Activated T-helper 2 cell treated with anti-CD3 and anti-CD28 coated beads, Interferon-gamma antibody, Interleukin-2, Interleukin-4, amounts not matched to agents 10 μg/mL and 5 μg/mL and 100 μg/mL, durations not matched to agents 14 hours and 24 hours and 36 hours (primary cell): Measurements from ENCODE around the gene FRS3. TPM values are rescaled to one million over a fixed set of nuclear protein-coding genes. Genes with fewer than 3 reads are reported as not detected.

ENCODE experiments used
- DNase-seq: peaks from one replicate; pipeline ENCODE4 v3.0.0; 2021; ENCODE audit warnings: low spot score
- H3K27ac Mint-ChIP-seq: one replicate; pipeline ENCODE4 v1.8.0; 2021; ENCODE audit warnings: mixed read lengths
- H3K27me3 Mint-ChIP-seq: one replicate; pipeline ENCODE4 v1.8.0; 2021; ENCODE audit warnings: low read depth, mixed read lengths
- H3K36me3 Mint-ChIP-seq: one replicate; pipeline ENCODE4 v1.8.0; 2021; ENCODE audit warnings: low read depth, mixed read lengths
- H3K4me1 Mint-ChIP-seq: one replicate; pipeline ENCODE4 v1.8.0; 2021; ENCODE audit warnings: low read depth, mixed read lengths
- H3K4me3 Mint-ChIP-seq: one replicate; pipeline ENCODE4 v1.8.0; 2021; ENCODE audit warnings: low read depth, mild to moderate bottlenecking, moderate library complexity, mixed read lengths
- H3K9me3 Mint-ChIP-seq: one replicate; pipeline ENCODE4 v1.8.0; 2021; ENCODE audit warnings: mixed read lengths
- intact Hi-C: fragments of 100-400 bp; cut with micrococcal nuclease; formaldehyde crosslinking; loops from one replicate; pipeline ENCODE4 v1.15.1; 2023
- total RNA-seq: library from RNA; stranded (reverse); gene quantifications from 2 replicates; pipeline ENCODE4 v1.2.3, GENCODE V29; 2022

FRS3 gene
- total RNA-seq, 1 donor from 2014 or later = 5.8 TPM

- Mint-ChIP-seq H3K4me3 (peak overlapping the region; percentile 96), H3K4me1 (peaks cover 21% of the 10 kb centered on the region), H3K27me3 (peaks cover 8% of the 10 kb centered on the region), H3K27ac (no peak overlapping the region), H3K36me3 (peaks cover 24% of the 10 kb centered on the region), H3K9me3 (no peaks in the 10 kb centered on the region)
- DNase-seq = no peak
- intact Hi-C loops = loop anchor here (1.0 to 2.0 kb wide), 2 partner anchors 150 to 319 kb away; no protein-coding TSS in a partner anchor
Observed at GRCh38 chr6:41785689-41786450, 6.2 kb upstream of the FRS3 start.

GRCh38 chr6:41785254-41785653 lies 5.6 kb upstream of the FRS3 start:
- DNase-seq = no peak
- H3K9me3 Mint-ChIP-seq = no peaks in the 10 kb centered on the region
- H3K4me3 Mint-ChIP-seq = peak overlapping the region; percentile 62
- peaks cover 21% of the 10 kb centered on the region for H3K4me1 Mint-ChIP-seq
- H3K27ac Mint-ChIP-seq = no peak overlapping the region
- peaks cover 8% of the 10 kb centered on the region for H3K27me3 Mint-ChIP-seq
- intact Hi-C loops = no loop called here
- peaks cover 18% of the 10 kb centered on the region for H3K36me3 Mint-ChIP-seq

- no peak overlapping the region for H3K27ac Mint-ChIP-seq
- peaks cover 17% of the 10 kb centered on the region for H3K4me1 Mint-ChIP-seq
- peak overlapping the region; percentile 62 for H3K4me3 Mint-ChIP-seq
- intact Hi-C loops = loop anchor here (5.0 kb wide), 1 partner anchor 778 kb away; the partner anchor contains the start of gene UBR2
- DNase-seq = no peak
- no peaks in the 10 kb centered on the region for H3K9me3 Mint-ChIP-seq
- peaks cover 13% of the 10 kb centered on the region for H3K36me3 Mint-ChIP-seq
- peaks cover 8% of the 10 kb centered on the region for H3K27me3 Mint-ChIP-seq
Observed at GRCh38 chr6:41784581-41785171, 5.0 kb upstream of the FRS3 start.

- Mint-ChIP-seq H3K4me3 (no peak overlapping the region), H3K36me3 (peaks cover 3% of the 10 kb centered on the region), H3K27me3 (peaks cover 8% of the 10 kb centered on the region), H3K4me1 (peaks cover 15% of the 10 kb centered on the region), H3K9me3 (no peaks in the 10 kb centered on the region), H3K27ac (no peak overlapping the region)
- no peak for DNase-seq
- intact Hi-C loops = loop anchor here (5.0 kb wide), 1 partner anchor 779 kb away; the partner anchor contains the start of gene UBR2
Observed at GRCh38 chr6:41783106-41783780, 3.5 kb upstream of the FRS3 start.

GRCh38 chr6:41781366-41781730 lies 1.6 kb upstream of the FRS3 start:
- H3K27ac Mint-ChIP-seq = no peak overlapping the region
- H3K4me1 Mint-ChIP-seq = peaks cover 14% of the 10 kb centered on the region
- no peaks in the 10 kb centered on the region for H3K36me3 Mint-ChIP-seq
- H3K9me3 Mint-ChIP-seq = no peaks in the 10 kb centered on the region
- intact Hi-C loops = loop anchor here (5.0 kb wide), 1 partner anchor 781 kb away; the partner anchor contains the start of gene UBR2
- H3K4me3 Mint-ChIP-seq = peak overlapping the region; percentile 68
- H3K27me3 Mint-ChIP-seq = peaks cover 8% of the 10 kb centered on the region
- DNase-seq = no peak

- peaks cover 8% of the 10 kb centered on the region for H3K27me3 Mint-ChIP-seq
- peaks cover 14% of the 10 kb centered on the region for H3K4me1 Mint-ChIP-seq
- peak within 1 kb of the TSS; percentile 86 for H3K4me3 Mint-ChIP-seq
- intact Hi-C loops = loop anchor here (1.0 to 5.0 kb wide), 3 partner anchors 45 to 782 kb away; partner anchors contain the start of genes TFEB and UBR2
- H3K36me3 Mint-ChIP-seq = no peaks in the 10 kb centered on the region
- H3K9me3 Mint-ChIP-seq = no peaks in the 10 kb centered on the region
- no peak for DNase-seq
- H3K27ac Mint-ChIP-seq = peak within 1 kb of the TSS; percentile 67
Observed at GRCh38 chr6:41780551-41781365, 1.1 kb upstream of the FRS3 start, which contains the start of gene PRICKLE4. Gene PRICKLE4, plus strand, starts transcription at chr6:41780782. Its CDS starts 2,692 bp downstream, at chr6:41783474.

- Mint-ChIP-seq H3K9me3 (no peaks in the 10 kb centered on the region), H3K4me1 (peaks cover 14% of the 10 kb centered on the region), H3K36me3 (peaks cover 6% of the 10 kb centered on the region), H3K4me3 (peak overlapping the region; percentile 93), H3K27ac (peak overlapping the region; percentile 18), H3K27me3 (peaks cover 8% of the 10 kb centered on the region)
- no peak for DNase-seq
- intact Hi-C loops = loop anchor here (5.0 to 10.0 kb wide), 3 partner anchors 75 to 388 kb away; no protein-coding TSS in a partner anchor
Observed at GRCh38 chr6:41779336-41779735, 364 bp downstream of the FRS3 start.

GRCh38 chr6:41778895-41779294 lies 805 bp downstream of the FRS3 start:
- DNase-seq = no peak
- intact Hi-C loops = loop anchor here (5.0 to 10.0 kb wide), 3 partner anchors 74 to 388 kb away; no protein-coding TSS in a partner anchor
- H3K27ac Mint-ChIP-seq = peak overlapping the region; percentile 18
- no peaks in the 10 kb centered on the region for H3K9me3 Mint-ChIP-seq
- H3K4me3 Mint-ChIP-seq = peak overlapping the region; percentile 93
- peaks cover 14% of the 10 kb centered on the region for H3K4me1 Mint-ChIP-seq
- peaks cover 8% of the 10 kb centered on the region for H3K27me3 Mint-ChIP-seq
- H3K36me3 Mint-ChIP-seq = peaks cover 9% of the 10 kb centered on the region

- Mint-ChIP-seq H3K9me3 (no peaks in the 10 kb centered on the region), H3K27me3 (peaks cover 5% of the 10 kb centered on the region), H3K36me3 (peaks cover 9% of the 10 kb centered on the region), H3K27ac (no peak overlapping the region), H3K4me3 (peak overlapping the region; percentile 93), H3K4me1 (peaks cover 14% of the 10 kb centered on the region)
- DNase-seq = no peak
- intact Hi-C loops = loop anchor here (5.0 to 10.0 kb wide), 3 partner anchors 73 to 390 kb away; no protein-coding TSS in a partner anchor
Observed at GRCh38 chr6:41777551-41778285, 2.0 kb downstream of the FRS3 start.

- H3K4me1 Mint-ChIP-seq = peaks cover 7% of the 10 kb centered on the region
- H3K27me3 Mint-ChIP-seq = no peaks in the 10 kb centered on the region
- H3K27ac Mint-ChIP-seq = no peak overlapping the region
- intact Hi-C loops = loop anchor here (5.0 to 10.0 kb wide), 3 partner anchors 71 to 392 kb away; no protein-coding TSS in a partner anchor
- no peak for DNase-seq
- no peak overlapping the region for H3K4me3 Mint-ChIP-seq
- H3K9me3 Mint-ChIP-seq = no peaks in the 10 kb centered on the region
- H3K36me3 Mint-ChIP-seq = peaks cover 18% of the 10 kb centered on the region
Observed at GRCh38 chr6:41775293-41775882, 4.3 kb downstream of the FRS3 start.

- Mint-ChIP-seq H3K36me3 (peaks cover 18% of the 10 kb centered on the region), H3K27me3 (no peaks in the 10 kb centered on the region), H3K4me1 (peaks cover 7% of the 10 kb centered on the region), H3K27ac (no peak overlapping the region), H3K4me3 (no peak overlapping the region), H3K9me3 (no peaks in the 10 kb centered on the region)
- intact Hi-C loops = loop anchor here (5.0 to 10.0 kb wide), 3 partner anchors 70 to 392 kb away; no protein-coding TSS in a partner anchor
- DNase-seq = no peak
Observed at GRCh38 chr6:41774841-41775240, 4.9 kb downstream of the FRS3 start.
